Measurements from ENCODE around the gene KDM5C.

KDM5C gene

GRCh38 chrX:53253293-53254020, 28.4 kb upstream of the KDM5C start:
- no peak for TF ChIP-seq CTCF (conservative IDR thresholded peaks at IDR 0.05; ENCODE audit: low read depth, low read length)
- Histone ChIP-seq H3K9ac (no peak overlapping the region), H3K79me2 (ENCODE audit: insufficient read depth, low read depth) (no peaks in the 10 kb centered on the region), H2AFZ (ENCODE audit: low read depth) (no peak overlapping the region), H4K20me1 (ENCODE audit: insufficient read depth) (no peaks in the 10 kb centered on the region), H3K27ac (no peak overlapping the region), H3K4me3 (IDR thresholded peaks at IDR 0.05; ENCODE audit: insufficient read depth, low read depth, low read length) (no peak overlapping the region), H3K36me3 (ENCODE audit: insufficient read depth) (no peaks in the 10 kb centered on the region), H3K27me3 (ENCODE audit: insufficient read depth, low read depth) (no peaks in the 10 kb centered on the region), H3K4me1 (ENCODE audit: low read depth, poor library complexity, severe bottlenecking) (no peaks in the 10 kb centered on the region), H3K4me2 (no peak overlapping the region)

DNA sequence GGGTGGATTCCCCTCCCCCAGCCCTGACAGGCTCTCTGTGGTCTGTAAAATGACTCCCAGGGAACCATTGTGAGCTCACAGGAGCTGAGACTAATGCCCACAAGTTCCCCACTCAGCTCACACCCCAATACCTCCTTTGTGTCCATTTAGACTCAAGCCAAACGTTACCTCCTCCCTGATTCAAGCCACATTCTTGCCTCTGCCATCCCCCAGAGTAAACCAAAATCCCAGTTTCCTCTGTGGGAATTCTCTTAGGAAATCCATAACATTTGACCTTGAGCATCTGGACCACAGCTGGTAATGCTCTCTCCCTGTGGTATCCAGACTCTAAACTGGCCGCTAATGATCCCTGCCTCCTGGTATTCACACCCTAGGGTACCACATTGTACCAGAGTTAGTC, 26.3 kb upstream of the KDM5C start:
- no peaks in the 10 kb centered on the region for H3K27me3 ChIP-seq (ENCODE audit: insufficient read depth, low read depth)
- H3K4me2 ChIP-seq, result no peak overlapping the region
- no peak overlapping the region for H2AFZ ChIP-seq (ENCODE audit: low read depth)
- no peak overlapping the region for H3K4me3 ChIP-seq (IDR thresholded peaks at IDR 0.05; ENCODE audit: insufficient read depth, low read depth, low read length)
- H3K9ac ChIP-seq, result no peak overlapping the region
- H3K36me3 ChIP-seq (ENCODE audit: insufficient read depth), result no peaks in the 10 kb centered on the region
- no peak overlapping the region for H3K27ac ChIP-seq
- TF ChIP-seq CTCF (conservative IDR thresholded peaks at IDR 0.05; ENCODE audit: low read depth, low read length), result no peak
- H3K79me2 ChIP-seq (ENCODE audit: insufficient read depth, low read depth), result no peaks in the 10 kb centered on the region
- no peaks in the 10 kb centered on the region for H3K4me1 ChIP-seq (ENCODE audit: low read depth, poor library complexity, severe bottlenecking)
- H4K20me1 ChIP-seq (ENCODE audit: insufficient read depth), result no peaks in the 10 kb centered on the region

- Histone ChIP-seq H3K9ac (no peak overlapping the region), H3K27me3 (ENCODE audit: insufficient read depth, low read depth) (no peaks in the 10 kb centered on the region)
- no peak for TF ChIP-seq CTCF (conservative IDR thresholded peaks at IDR 0.05; ENCODE audit: low read depth, low read length)
Measured at GRCh38 chrX:53250556-53250955, 25.5 kb upstream of the KDM5C start.

DNA sequence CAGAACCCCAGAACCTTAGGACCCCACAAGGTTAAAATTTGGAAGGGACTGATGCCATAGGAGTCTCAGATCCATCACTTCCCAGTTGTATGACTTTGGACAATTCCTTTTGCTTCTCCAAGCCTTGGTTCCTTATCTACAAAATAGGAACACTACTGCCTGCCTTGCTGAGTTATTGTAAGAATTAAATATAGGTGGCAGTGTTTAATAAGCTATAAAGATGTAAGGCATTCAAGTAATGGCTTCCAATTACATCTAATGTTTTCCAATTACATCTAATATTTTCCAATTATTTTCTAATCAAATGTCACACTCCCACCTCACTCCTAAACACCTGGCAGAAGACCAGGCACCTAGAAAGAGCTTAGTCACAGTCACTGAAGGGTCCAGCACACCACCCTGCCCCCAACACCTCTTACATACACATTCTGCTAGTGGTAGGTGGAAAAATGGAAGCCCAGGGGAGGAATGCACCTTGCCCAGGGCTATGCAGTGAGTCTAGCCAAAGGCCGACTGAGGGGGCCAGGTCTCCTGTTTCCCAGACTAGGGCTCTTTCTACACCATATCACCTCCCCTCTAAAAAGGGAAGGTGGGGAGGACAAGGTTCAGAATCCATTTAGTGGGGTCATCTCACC, 24.5 kb upstream of the KDM5C start:
- Histone ChIP-seq H4K20me1 (ENCODE audit: insufficient read depth) (no peaks in the 10 kb centered on the region), H3K4me1 (ENCODE audit: low read depth, poor library complexity, severe bottlenecking) (no peaks in the 10 kb centered on the region), H3K4me3 (IDR thresholded peaks at IDR 0.05; ENCODE audit: insufficient read depth, low read depth, low read length) (no peak overlapping the region), H3K4me2 (no peak overlapping the region), H3K9ac (no peak overlapping the region), H2AFZ (ENCODE audit: low read depth) (no peak overlapping the region), H3K36me3 (ENCODE audit: insufficient read depth) (no peaks in the 10 kb centered on the region), H3K27me3 (ENCODE audit: insufficient read depth, low read depth) (no peaks in the 10 kb centered on the region), H3K79me2 (ENCODE audit: insufficient read depth, low read depth) (no peaks in the 10 kb centered on the region), H3K27ac (no peak overlapping the region)
- no peak for TF ChIP-seq CTCF (conservative IDR thresholded peaks at IDR 0.05; ENCODE audit: low read depth, low read length)

More at GRCh38 chrX:53250556-53250955, 25.5 kb upstream of the KDM5C start:
- H3K36me3 ChIP-seq (ENCODE audit: insufficient read depth), result no peaks in the 10 kb centered on the region
- no peaks in the 10 kb centered on the region for H3K4me1 ChIP-seq (ENCODE audit: low read depth, poor library complexity, severe bottlenecking)
- H2AFZ ChIP-seq (ENCODE audit: low read depth), result no peak overlapping the region
- H3K4me2 ChIP-seq, result no peak overlapping the region
- no peak overlapping the region for H3K4me3 ChIP-seq (IDR thresholded peaks at IDR 0.05; ENCODE audit: insufficient read depth, low read depth, low read length)
- H4K20me1 ChIP-seq (ENCODE audit: insufficient read depth), result no peaks in the 10 kb centered on the region
- no peak overlapping the region for H3K27ac ChIP-seq
- no peaks in the 10 kb centered on the region for H3K79me2 ChIP-seq (ENCODE audit: insufficient read depth, low read depth)
